H1 (cell line): ENCODE data around the gene HTR6. TPM values are rescaled to one million over a fixed set of nuclear protein-coding genes. Genes with fewer than 3 reads are reported as not detected.

Source experiments
- CTCF ChIA-PET: fragments of 300-600 bp; sonication (Branson Sonifier 250); formaldehyde crosslinking; loops from one replicate; lab custom pipeline; 2021; ENCODE audit not compliant: partially characterized antibody; lab: Charles Lee
- POLR2A ChIA-PET: fragments of 300-600 bp; sonication (Branson Sonifier 250); formaldehyde crosslinking; loops from one replicate; lab custom pipeline; 2021; ENCODE audit warnings: inconsistent platforms; ENCODE audit not compliant: partially characterized antibody; lab: Charles Lee
- DNase-seq, 2 experiments: peaks; one replicate each; pipeline versions ENCODE4 v3.0.0 to v3.0.0-alpha.2; 2010 to 2022; ENCODE audit warnings: low spot score in 2 of 2, low read depth in 1 of 2, mixed read lengths in 1 of 2
- FAIRE-seq: peaks from 2 replicates; lab custom pipeline; 2011; peaks lifted over from hg19 to GRCh38; lab: Jason Lieb, UNC
- H2AFZ ChIP-seq: 2 replicates; pipeline ENCODE4 v1.8.1; 2012; ENCODE audit warnings: low read length, inconsistent platforms
- H2AK5ac ChIP-seq: 2 replicates; pipeline ENCODE4 v1.6.1; 2013; ENCODE audit warnings: low read depth, low read length
- H2BK120ac ChIP-seq: replicated peaks from 2 replicates; pipeline ENCODE3; 2013; ENCODE audit warnings: low read depth, low read length, inconsistent platforms
- H2BK12ac ChIP-seq: 2 replicates; pipeline ENCODE4 v1.6.1; 2013; ENCODE audit warnings: low read depth, low read length
- H2BK15ac ChIP-seq: 2 replicates; pipeline ENCODE4 v1.6.1; 2013; ENCODE audit warnings: low read length
- H2BK20ac ChIP-seq: 2 replicates; pipeline ENCODE4 v1.6.1; 2013; ENCODE audit warnings: low read length
- H2BK5ac ChIP-seq: 2 replicates; pipeline ENCODE4 v1.6.1; 2013; ENCODE audit warnings: low read depth, low read length
- H3K14ac ChIP-seq: 2 replicates; pipeline ENCODE4 v1.6.1; 2013; ENCODE audit warnings: inconsistent platforms; ENCODE audit not compliant: insufficient read length
- H3K18ac ChIP-seq: 2 replicates; pipeline ENCODE4 v1.6.1; 2013; ENCODE audit warnings: low read length; ENCODE audit errors: extremely low read depth
- H3K23ac ChIP-seq: 2 replicates; pipeline ENCODE4 v1.6.1; 2013; ENCODE audit warnings: inconsistent platforms; ENCODE audit not compliant: insufficient read length
- H3K23me2 ChIP-seq: 2 replicates; pipeline ENCODE4 v1.6.1; 2013; ENCODE audit warnings: low read depth, low read length
- H3K27ac ChIP-seq: 2 replicates; pipeline ENCODE4 v1.6.1; 2011; ENCODE audit warnings: low read depth, low read length, inconsistent platforms
- H3K27me3 ChIP-seq, 4 experiments: replicated peaks in 1 of 4; 1 replicate in 1 of 4; 2 replicates in 3 of 4; pipeline versions ENCODE4 v1.6.1 to v1.8.1; 2011 to 2013; ENCODE audit warnings: low read length in 3 of 4, mild to moderate bottlenecking in 3 of 4, inconsistent platforms in 2 of 4, mixed read lengths in 2 of 4, moderate library complexity in 1 of 4; ENCODE audit not compliant: control insufficient read depth in 3 of 4, insufficient read depth in 3 of 4; ENCODE audit errors: extremely low read depth in 1 of 4
- H3K36me3 ChIP-seq, 4 experiments: 2 replicates each; pipeline versions ENCODE4 v1.6.1 to v1.8.1; 2011 to 2013; ENCODE audit warnings: mild to moderate bottlenecking in 4 of 4, low read length in 3 of 4, moderate library complexity in 2 of 4, control low read depth in 1 of 4, inconsistent platforms in 1 of 4; ENCODE audit not compliant: insufficient read depth in 4 of 4, control insufficient read depth in 2 of 4
- H3K4ac ChIP-seq: replicated peaks from 2 replicates; pipeline ENCODE3; 2013; ENCODE audit warnings: low read length, low read depth, mixed read lengths, inconsistent platforms; ENCODE audit not compliant: insufficient read length
- H3K4me1 ChIP-seq, 4 experiments: replicated peaks in 1 of 4; 1 replicate in 1 of 4; 2 replicates in 3 of 4; pipeline versions ENCODE4 v1.6.1 to v1.8.1; 2011 to 2013; ENCODE audit warnings: low read length in 3 of 4, inconsistent platforms in 2 of 4, mixed read lengths in 1 of 4; ENCODE audit not compliant: insufficient read depth in 4 of 4, control insufficient read depth in 3 of 4
- H3K4me2 ChIP-seq, 2 experiments: 2 replicates each; pipeline versions ENCODE4 v1.6.1 to v1.8.1; 2011 to 2013; ENCODE audit warnings: low read depth in 2 of 2, low read length in 2 of 2, control low read depth in 1 of 2, inconsistent platforms in 1 of 2, mild to moderate bottlenecking in 1 of 2; ENCODE audit not compliant: insufficient read depth in 1 of 2
- H3K4me3 ChIP-seq, 4 experiments: fragments of 200-600, 300-600 bp in 1 of 4; sonication (generic), shearing (Covaris generic), sonication (Bioruptor Twin) in 1 of 4; 2 replicates each; pipeline versions ENCODE4 v1.5.1 to v1.8.1; 2011 to 2016; ENCODE audit warnings: low read length in 4 of 4, low read depth in 3 of 4, control low read depth in 2 of 4, inconsistent platforms in 2 of 4, mild to moderate bottlenecking in 2 of 4, mixed read lengths in 1 of 4, moderate library complexity in 1 of 4; ENCODE audit not compliant: insufficient read depth in 2 of 4; ENCODE audit errors: extremely low read depth in 1 of 4
- H3K56ac ChIP-seq: replicated peaks from 2 replicates; pipeline ENCODE3; 2013; ENCODE audit warnings: low read depth, mild to moderate bottlenecking, mixed read lengths, low read length, inconsistent platforms; ENCODE audit not compliant: insufficient read length
- H3K79me1 ChIP-seq: 2 replicates; pipeline ENCODE4 v1.6.1; 2013; ENCODE audit warnings: low read depth, low read length, control low read depth
- H3K79me2 ChIP-seq, 2 experiments: 2 replicates each; pipeline versions ENCODE4 v1.6.1 to v1.8.1; 2012 to 2013; ENCODE audit warnings: low read length in 2 of 2, mild to moderate bottlenecking in 2 of 2, inconsistent platforms in 1 of 2; ENCODE audit not compliant: insufficient read depth in 2 of 2, control insufficient read depth in 1 of 2
- H3K9ac ChIP-seq, 4 experiments: replicated peaks in 1 of 4; 1 replicate in 1 of 4; 2 replicates in 3 of 4; pipeline versions ENCODE4 v1.6.1 to v1.8.1; 2011 to 2013; ENCODE audit warnings: low read depth in 3 of 4, low read length in 3 of 4, control low read depth in 2 of 4, mild to moderate bottlenecking in 2 of 4, moderate library complexity in 2 of 4, inconsistent platforms in 1 of 4; ENCODE audit errors: extremely low read depth in 1 of 4
- H3K9me3 ChIP-seq, 2 experiments: 2 replicates each; pipeline versions ENCODE4 v1.6.1 to v1.8.1; 2012 to 2013; ENCODE audit warnings: mild to moderate bottlenecking in 2 of 2, moderate library complexity in 2 of 2, control low read depth in 1 of 2, inconsistent platforms in 1 of 2, low read depth in 1 of 2, low read length in 1 of 2, mixed read lengths in 1 of 2; ENCODE audit not compliant: insufficient read depth in 2 of 2
- H4K20me1 ChIP-seq, 2 experiments: replicated peaks in 1 of 2; 2 replicates each; pipeline versions ENCODE3 to v1.8.1; 2011 to 2013; ENCODE audit warnings: inconsistent platforms in 2 of 2, low read length in 2 of 2, mild to moderate bottlenecking in 1 of 2; ENCODE audit not compliant: insufficient read depth in 2 of 2, control insufficient read depth in 1 of 2
- H4K5ac ChIP-seq: 2 replicates; pipeline ENCODE4 v1.6.1; 2013; ENCODE audit warnings: low read length, low read depth, mixed read lengths, inconsistent platforms; ENCODE audit not compliant: insufficient read length
- H4K8ac ChIP-seq: 2 replicates; pipeline ENCODE4 v1.8.0; 2013; ENCODE audit warnings: mild to moderate bottlenecking, moderate library complexity, low read length, inconsistent platforms; ENCODE audit not compliant: insufficient read depth; ENCODE audit errors: extremely low read depth
- H4K91ac ChIP-seq: replicated peaks from 2 replicates; pipeline ENCODE3; 2013; ENCODE audit warnings: low read length, mixed read lengths, inconsistent platforms; ENCODE audit not compliant: insufficient read length
- EZH2 ChIP-seq: fragments of 200-600 bp; sonication (generic); IDR thresholded peaks from 2 replicates; pipeline ENCODE4 v1.7.1; 2012; ENCODE audit warnings: low read depth, mild to moderate bottlenecking, moderate library complexity, low read length, inconsistent platforms; ENCODE audit not compliant: severe bottlenecking
- KDM5A ChIP-seq: fragments of 200-600 bp; IDR thresholded peaks from 2 replicates; pipeline ENCODE4 v1.7.1; 2012; ENCODE audit warnings: mild to moderate bottlenecking, low read length, inconsistent platforms, mixed read lengths
- WGBS, 2 experiments: shearing (Covaris generic) in 1 of 2; methylation state at CpG; one replicate each; pipeline versions ENCODE4 v1.1.6 to v1.1.7; 2013 to 2015; ENCODE audit warnings: low lambda C conversion rate in 2 of 2, mixed read lengths in 2 of 2, inconsistent platforms in 1 of 2, low coverage in 1 of 2, missing lambda C conversion rate in 1 of 2; ENCODE audit not compliant: insufficient replicate concordance in 2 of 2, insufficient coverage in 1 of 2, insufficient read length in 1 of 2; ENCODE audit errors: extremely low coverage in 1 of 2, missing lambda C conversion rate in 1 of 2; 5-methylcytosine and 5-hydroxymethylcytosine counted together
- polyA plus RNA-seq, 7 experiments: library from polyadenylated mRNA; depleted of rRNA in 3 of 7; stranded (reverse) in 5 of 7; unstranded in 2 of 7; fragments of >200 nt in 5 of 7; fragments of 200-250 nt in 2 of 7; gene quantifications; 1 replicate in 5 of 7; 2 replicates in 1 of 7; 4 replicates in 1 of 7; pipeline versions ENCODE4 v1.2.1 to v1.2.3, GENCODE V29; 2011 to 2013; ENCODE audit warnings: missing spikeins in 2 of 7, mixed read lengths in 2 of 7
- total RNA-seq: library from RNA; stranded (reverse); fragmentation: NEBNext Ultra II Directional; extraction: Animal tissue kit (Norgen Biotek cat#: 25700); gene quantifications from 2 replicates; pipeline ENCODE4 v1.2.1, GENCODE V29; 2021

The HTR6 gene
- total and polyA plus RNA-seq, 2 of the 8 experiments (the other 6 are each of a cell fraction or from before 2014, with no cell fraction given): 0.76 to 0.95 TPM

DNA sequence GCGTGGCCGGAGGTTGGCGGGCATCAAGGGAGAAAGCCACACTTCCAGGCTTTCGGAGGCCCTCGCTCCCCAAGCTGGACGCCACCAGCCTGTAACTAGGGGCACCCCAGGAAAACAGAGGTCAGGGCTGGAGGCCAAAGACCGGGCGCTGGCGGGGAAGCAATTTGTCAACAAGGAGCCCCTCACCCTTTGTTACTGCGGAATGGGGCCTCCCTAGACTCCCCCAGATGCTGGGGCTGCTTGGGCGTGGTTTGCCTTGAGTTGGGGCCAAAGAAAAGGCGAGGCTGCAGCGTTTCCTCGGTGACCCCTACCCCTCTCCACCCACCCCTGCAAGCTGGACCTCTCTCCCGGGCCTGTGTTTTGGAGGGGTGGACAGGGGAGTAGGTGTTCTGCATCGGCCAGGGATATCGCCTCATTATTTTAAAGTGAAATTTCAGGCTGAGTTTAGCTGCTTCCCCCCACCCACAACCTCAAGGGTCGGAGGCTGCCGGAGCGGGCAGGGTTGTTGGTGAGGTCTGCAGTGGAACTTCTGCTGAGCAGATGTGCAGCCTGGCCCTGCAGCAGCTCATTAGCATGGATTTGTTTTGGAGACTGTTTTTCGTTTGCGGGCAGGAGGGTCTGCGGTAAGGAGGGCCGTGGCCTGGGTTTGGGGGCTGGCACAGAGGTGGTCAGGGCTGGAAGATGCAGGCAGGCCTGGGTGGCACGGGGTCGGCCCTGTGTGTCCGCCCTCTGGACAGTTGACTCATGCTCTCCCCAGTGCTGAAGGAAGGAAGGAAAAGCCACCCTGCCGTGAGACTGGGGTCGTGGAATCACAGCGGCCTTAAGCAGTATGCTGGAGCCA, 19.0 kb upstream of the HTR6 start:
- WGBS, 2 experiments: 48% methylated on average over 26 of the region's 30 CpGs; no CpG with 5 or more reads in 1 of the 2 experiments
- peaks cover 0 to 7% of the 10 kb centered on the region in 2 experiments for H4K20me1 ChIP-seq
- POLR2A ChIA-PET: interaction anchor here (0.7 to 1.3 kb wide), 3 partner anchors 14 to 309 kb away, joined by 3 to 4 read pairs (median 3); no protein-coding TSS in a partner anchor

More for the DNA sequence above, 19.0 kb upstream of the HTR6 start:
- no peak overlapping the region for H2BK20ac ChIP-seq
- peak overlapping the region; percentile 91 to 96 for H3K4me2 ChIP-seq
- no peak overlapping the region for H2AK5ac ChIP-seq
- H3K36me3 ChIP-seq: no peaks in the 10 kb centered on the region
- H2BK5ac ChIP-seq: no peak overlapping the region
- H3K79me1 ChIP-seq: no peaks in the 10 kb centered on the region
- no peak overlapping the region; the same call in 1 of the 2 replicates for H4K8ac ChIP-seq
- H3K9ac ChIP-seq: no peak overlapping the region; a peak in 1 of 7 replicates
- peak in 1 of 2 experiments; percentile 62 for DNase-seq
- H3K27me3 ChIP-seq: peaks cover 24 to 50% (median 35%) of the 10 kb centered on the region in 4 experiments
- no peak overlapping the region for H3K23ac ChIP-seq
- no peak overlapping the region for H4K91ac ChIP-seq
- no peak overlapping the region for H3K18ac ChIP-seq
- CTCF ChIA-PET: interaction anchor here (0.7 to 4.3 kb wide), 12 partner anchors 15 to 309 kb away, joined by 3 to 23 read pairs (median 4); no protein-coding TSS in a partner anchor
- H2AFZ ChIP-seq: no peak overlapping the region
- no peak overlapping the region; the same call in 1 of the 2 replicates for H2BK15ac ChIP-seq
- peaks cover 10% of the 10 kb centered on the region; the same call in 1 of the 2 replicates for H3K23me2 ChIP-seq
- TF ChIP-seq KDM5A (no peak), EZH2 (peak; percentile 27)
- no peaks in the 10 kb centered on the region for H3K9me3 ChIP-seq
- H3K4me1 ChIP-seq: peaks cover 0 to 16% (median 11%) of the 10 kb centered on the region in 4 experiments; a peak in 6 of 7 replicates
- H3K79me2 ChIP-seq: no peaks in the 10 kb centered on the region
- no peak overlapping the region for H2BK120ac ChIP-seq
- H4K5ac ChIP-seq: no peak overlapping the region
- no peak overlapping the region for H3K14ac ChIP-seq
- FAIRE-seq: no peak
- H3K27ac ChIP-seq: no peak overlapping the region
- H3K56ac ChIP-seq: no peak overlapping the region
- H2BK12ac ChIP-seq: 0 out of 2 replicates have a peak overlapping the region, but pooled peaks have one; percentile 39
- peak overlapping the region; percentile 58 to 77 (median 66); a peak in 6 of 8 replicates for H3K4me3 ChIP-seq
- H3K4ac ChIP-seq: no peak overlapping the region
